Measurements from ENCODE around the gene HHLA2. TPM values are rescaled to one million over a fixed set of nuclear protein-coding genes. Genes with fewer than 3 reads are reported as not detected.

The HHLA2 gene
- polyA plus RNA-seq, 3 donors = 0.13 TPM; not detected in 2

DNA sequence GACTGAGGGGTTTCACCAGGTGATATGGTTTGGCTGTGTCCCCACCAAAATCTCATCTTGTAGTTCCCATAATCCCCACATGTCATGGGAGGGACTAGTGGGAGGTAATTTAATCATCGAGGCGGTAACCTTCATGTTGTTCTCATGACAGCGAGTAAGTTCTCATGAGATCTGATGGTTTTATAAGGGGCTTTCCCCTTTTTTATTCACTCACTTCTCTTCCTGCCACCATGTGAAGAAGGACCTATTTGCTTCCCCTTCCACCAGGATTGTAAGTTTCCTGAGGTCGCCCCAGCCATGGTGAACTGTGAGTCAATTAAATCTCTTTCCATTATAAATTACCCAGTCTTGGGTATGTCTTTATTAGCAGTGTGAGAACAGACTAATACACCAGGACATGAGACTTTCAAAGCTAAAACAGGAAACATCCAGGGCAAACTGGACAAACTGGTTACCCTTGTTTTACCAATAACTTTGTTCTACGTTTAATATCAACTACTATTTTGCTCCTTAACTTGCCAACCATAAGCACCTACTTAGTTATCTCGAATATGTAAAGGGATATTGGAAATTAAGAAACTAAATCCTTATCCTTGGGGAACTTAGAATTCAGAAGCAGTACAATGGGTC, 115.9 kb downstream of the HHLA2 start:
- peaks cover 11% of the 10 kb centered on the region for H3K4me1 Mint-ChIP-seq
- intact Hi-C loops (cut with micrococcal nuclease) = no loop called here
- H3K4me3 Mint-ChIP-seq = no peak overlapping the region
- no peak overlapping the region for H2AFZ ChIP-seq (ENCODE audit: insufficient read depth, low read depth, low read length, poor library complexity, severe bottlenecking)
- no peak overlapping the region for H3K4me2 ChIP-seq (replicated peaks; ENCODE audit: extremely low read depth, low read length, poor library complexity, severe bottlenecking)
- no CpG with 5 or more reads among the region's 6 CpGs for WGBS (ENCODE audit: insufficient coverage)
- H3K27me3 Mint-ChIP-seq (ENCODE audit: low read depth in 3 of 3) = no peaks in the 10 kb centered on the region
- H3K4me1 ChIP-seq (ENCODE audit: control insufficient read depth in 1 of 2, insufficient read depth in 2 of 2, low read length in 2 of 2) = peaks cover 7 to 11% of the 10 kb centered on the region in 2 donors
- H3K9me3 ChIP-seq (replicated peaks in 1 of 2; ENCODE audit: control insufficient read depth in 1 of 2, insufficient read depth in 1 of 2, low read length in 2 of 2) = no peaks in the 10 kb centered on the region
- no peaks in the 10 kb centered on the region for H3K27me3 ChIP-seq (ENCODE audit: control insufficient read depth in 2 of 2, insufficient read depth in 2 of 2, low read length in 2 of 2)
- no peaks in the 10 kb centered on the region for H3K79me2 ChIP-seq (ENCODE audit: insufficient read depth, low read length)
- H3K9me3 Mint-ChIP-seq = no peaks in the 10 kb centered on the region
- H3K36me3 ChIP-seq (replicated peaks in 1 of 2; ENCODE audit: control insufficient read depth in 1 of 2, insufficient read depth in 2 of 2, low read length in 2 of 2) = no peaks in the 10 kb centered on the region
- H3K27ac ChIP-seq (ENCODE audit: low read depth in 1 of 2, low read length in 2 of 2) = no peak overlapping the region
- no peak for TF ChIP-seq CTCF (IDR thresholded peaks at IDR 0.05)
- H4K20me1 ChIP-seq (ENCODE audit: insufficient read depth, low read length) = no peaks in the 10 kb centered on the region
- H3K4me3 ChIP-seq (replicated peaks in 1 of 3; ENCODE audit: low read depth in 2 of 3, low read length in 3 of 3) = no peak overlapping the region
- DNase-seq = no peak
- H3K9ac ChIP-seq (ENCODE audit: insufficient read depth, low read length, poor library complexity, severe bottlenecking) = no peak overlapping the region
- no peak overlapping the region for H3K27ac Mint-ChIP-seq
- H3K36me3 Mint-ChIP-seq = no peaks in the 10 kb centered on the region

GRCh38 chr3:108414007-108414406, 117.7 kb downstream of the HHLA2 start:
- H3K27ac Mint-ChIP-seq = no peak overlapping the region
- no peak overlapping the region for H3K4me3 Mint-ChIP-seq
- H3K4me1 Mint-ChIP-seq = no peaks in the 10 kb centered on the region
- H3K27me3 Mint-ChIP-seq (ENCODE audit: low read depth in 3 of 3) = no peaks in the 10 kb centered on the region
- Histone ChIP-seq H3K4me2 (replicated peaks; ENCODE audit: extremely low read depth, low read length, poor library complexity, severe bottlenecking) (no peak overlapping the region), H3K9ac (ENCODE audit: insufficient read depth, low read length, poor library complexity, severe bottlenecking) (no peak overlapping the region), H4K20me1 (ENCODE audit: insufficient read depth, low read length) (no peaks in the 10 kb centered on the region), H3K27ac (ENCODE audit: low read depth in 1 of 2, low read length in 2 of 2) (no peak overlapping the region), H3K4me1 (ENCODE audit: control insufficient read depth in 1 of 2, insufficient read depth in 2 of 2, low read length in 2 of 2) (no peaks in the 10 kb centered on the region), H3K9me3 (replicated peaks in 1 of 2; ENCODE audit: control insufficient read depth in 1 of 2, insufficient read depth in 1 of 2, low read length in 2 of 2) (no peaks in the 10 kb centered on the region), H2AFZ (ENCODE audit: insufficient read depth, low read depth, low read length, poor library complexity, severe bottlenecking) (no peak overlapping the region), H3K27me3 (ENCODE audit: control insufficient read depth in 2 of 2, insufficient read depth in 2 of 2, low read length in 2 of 2) (no peaks in the 10 kb centered on the region), H3K79me2 (ENCODE audit: insufficient read depth, low read length) (no peaks in the 10 kb centered on the region), H3K36me3 (replicated peaks in 1 of 2; ENCODE audit: control insufficient read depth in 1 of 2, insufficient read depth in 2 of 2, low read length in 2 of 2) (no peaks in the 10 kb centered on the region), H3K4me3 (replicated peaks in 1 of 3; ENCODE audit: low read depth in 2 of 3, low read length in 3 of 3) (no peak overlapping the region)
- H3K9me3 Mint-ChIP-seq = no peaks in the 10 kb centered on the region
- WGBS (ENCODE audit: insufficient coverage) = 100% methylated on average over 4 of the region's 5 CpGs
- DNase-seq = no peak
- intact Hi-C loops (cut with micrococcal nuclease) = no loop called here
- TF ChIP-seq CTCF (IDR thresholded peaks at IDR 0.05) = no peak
- no peaks in the 10 kb centered on the region for H3K36me3 Mint-ChIP-seq
